Stomach smooth muscle (tissue), 2 donors: ENCODE data around the gene PHF13.

Experiments
- H3K27ac ChIP-seq: one replicate; pipeline ENCODE4 v1.7.0; 2013; ENCODE audit warnings: mild to moderate bottlenecking, low read length, inconsistent platforms
- H3K27me3 ChIP-seq, 2 donors: one replicate each; pipeline ENCODE4 v1.7.0; 2013; ENCODE audit warnings: low read length in 2 of 2; ENCODE audit not compliant: insufficient read depth in 2 of 2, control insufficient read depth in 1 of 2
- H3K36me3 ChIP-seq, 2 donors: one replicate each; pipeline ENCODE4 v1.7.0; 2013; ENCODE audit warnings: low read length in 2 of 2; ENCODE audit not compliant: control insufficient read depth in 2 of 2, insufficient read depth in 2 of 2
- H3K4me1 ChIP-seq: one replicate; pipeline ENCODE4 v1.7.0; 2013; ENCODE audit warnings: low read length; ENCODE audit not compliant: control insufficient read depth, insufficient read depth
- H3K4me3 ChIP-seq, 2 donors: one replicate each; pipeline ENCODE4 v1.7.0; 2013; ENCODE audit warnings: low read length in 2 of 2
- H3K9ac ChIP-seq, 2 donors: one replicate each; pipeline ENCODE4 v1.7.0; 2013; ENCODE audit warnings: low read length in 2 of 2, mild to moderate bottlenecking in 1 of 2
- H3K9me3 ChIP-seq, 2 donors: one replicate each; pipeline ENCODE4 v1.7.0; 2013; ENCODE audit warnings: low read length in 2 of 2; ENCODE audit not compliant: control insufficient read depth in 2 of 2
- donor health status: healthy.
- donor health status: Pancreatic carcinoma.

PHF13 gene

DNA sequence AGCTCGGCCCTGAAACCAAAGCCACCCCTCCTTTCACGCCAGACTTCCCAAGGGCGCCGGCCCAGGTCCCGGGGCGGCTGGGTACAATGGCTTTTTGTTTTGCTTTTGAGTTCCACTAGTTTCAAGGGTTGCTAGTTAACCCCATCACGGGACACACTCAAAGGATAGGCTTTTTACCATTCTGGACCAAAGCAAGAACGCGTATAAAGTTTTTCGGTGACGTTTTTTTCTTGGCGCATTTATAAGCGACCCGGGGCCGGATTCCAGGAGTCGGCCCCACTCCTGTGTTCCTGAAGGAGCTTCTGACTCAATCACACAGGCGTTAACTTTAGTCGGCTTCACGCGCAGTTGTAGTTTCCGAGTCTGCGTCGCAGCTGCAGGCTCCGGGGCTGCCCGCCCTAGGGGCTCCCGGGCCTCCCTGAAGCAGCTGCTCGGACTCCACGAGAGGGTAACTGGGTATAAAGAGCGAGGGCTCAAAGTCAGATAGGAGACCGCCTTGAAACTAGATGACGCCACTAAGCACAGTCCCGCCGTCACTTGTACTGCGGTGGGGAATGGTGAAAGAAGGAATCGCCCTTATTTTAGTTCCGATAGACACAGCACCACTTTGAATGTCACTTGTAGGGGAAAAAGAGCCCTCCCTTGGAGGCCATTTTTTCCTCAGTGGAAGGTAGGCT lies 10.2 kb upstream of the PHF13 start:
- Histone ChIP-seq H3K36me3 (peaks cover 4 to 5% of the 10 kb centered on the region in 2 donors), H3K4me1 (peaks cover 52% of the 10 kb centered on the region), H3K27ac (peak overlapping the region; percentile 100), H3K9ac (peak overlapping the region; percentile 90 to 97), H3K9me3 (no peaks in the 10 kb centered on the region), H3K4me3 (peak overlapping the region; percentile 37 to 99), H3K27me3 (no peaks in the 10 kb centered on the region)

GRCh38 chr1:6603915-6604558 lies 9.5 kb upstream of the PHF13 start:
- Histone ChIP-seq H3K9ac (peak overlapping the region; percentile 90 to 97), H3K27me3 (no peaks in the 10 kb centered on the region), H3K27ac (peak overlapping the region; percentile 100), H3K9me3 (no peaks in the 10 kb centered on the region), H3K4me1 (peaks cover 48% of the 10 kb centered on the region), H3K4me3 (peak overlapping the region; percentile 37 to 99), H3K36me3 (peaks cover under 1 to 2% of the 10 kb centered on the region in 2 donors)

GRCh38 chr1:6612641-6613360 lies 730 bp upstream of the PHF13 start:
- H3K4me1 ChIP-seq, result peaks cover 19% of the 10 kb centered on the region
- peak overlapping the region; percentile 94 to 99 for H3K9ac ChIP-seq

DNA sequence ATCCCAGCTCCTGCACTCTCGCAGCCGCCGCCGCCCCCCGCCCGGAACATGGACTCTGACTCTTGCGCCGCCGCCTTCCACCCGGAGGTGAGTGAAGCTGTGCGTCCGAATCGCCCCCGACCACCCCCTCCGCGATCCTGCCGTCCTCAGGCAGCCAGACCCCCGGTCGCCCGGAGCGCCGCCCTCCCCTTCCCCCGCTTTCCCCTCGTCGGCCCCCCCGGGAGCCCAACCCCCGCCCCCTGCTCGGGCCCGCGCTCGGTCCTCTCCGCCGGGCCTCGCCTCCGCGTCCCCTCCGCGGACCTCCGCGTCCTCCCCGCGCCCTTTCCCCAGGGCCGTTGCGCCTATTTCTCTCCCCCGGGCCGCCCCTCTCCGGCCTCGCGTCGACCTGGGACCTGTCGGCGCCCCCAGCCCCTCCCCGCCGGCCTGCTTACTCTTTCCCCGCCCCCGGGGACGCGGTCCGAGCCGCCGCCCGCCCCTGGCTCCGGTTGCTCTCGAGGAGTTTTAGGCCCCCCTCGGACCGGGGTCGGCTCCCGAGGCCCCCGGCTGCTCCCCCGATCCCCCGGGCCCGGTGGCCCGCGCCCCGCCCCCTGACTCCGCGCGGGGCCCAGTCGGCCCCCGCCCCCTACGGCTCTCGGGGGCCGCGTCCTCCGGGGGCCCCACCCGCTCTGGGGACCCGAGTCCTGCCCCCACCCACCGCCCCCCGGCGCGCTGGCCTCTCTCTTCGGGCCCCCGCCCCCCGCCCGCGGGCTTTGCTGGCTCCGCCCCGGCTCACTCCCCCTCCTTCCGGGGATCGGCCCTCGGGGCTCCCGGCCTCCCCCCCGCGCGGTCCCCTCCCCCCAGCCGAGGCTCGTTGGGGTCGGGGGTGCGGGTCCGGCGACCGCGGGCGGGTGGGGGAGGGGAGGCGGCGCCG lies 743 bp downstream of the PHF13 start:
- H3K9ac ChIP-seq, result peak overlapping the region; percentile 36 to 82
- no peaks in the 10 kb centered on the region for H3K27me3 ChIP-seq
- H3K4me3 ChIP-seq, result peak overlapping the region; percentile 63 to 78
- peaks cover 3 to 9% of the 10 kb centered on the region in 2 donors for H3K36me3 ChIP-seq
- peaks cover 19% of the 10 kb centered on the region for H3K4me1 ChIP-seq
- no peaks in the 10 kb centered on the region for H3K9me3 ChIP-seq
- H3K27ac ChIP-seq, result peak overlapping the region; percentile 88

More at GRCh38 chr1:6612641-6613360, 730 bp upstream of the PHF13 start:
- Histone ChIP-seq H3K4me3 (peak overlapping the region; percentile 98), H3K27me3 (no peaks in the 10 kb centered on the region), H3K27ac (peak overlapping the region; percentile 97), H3K9me3 (no peaks in the 10 kb centered on the region), H3K36me3 (peaks cover 1 to 8% of the 10 kb centered on the region in 2 donors)

DNA sequence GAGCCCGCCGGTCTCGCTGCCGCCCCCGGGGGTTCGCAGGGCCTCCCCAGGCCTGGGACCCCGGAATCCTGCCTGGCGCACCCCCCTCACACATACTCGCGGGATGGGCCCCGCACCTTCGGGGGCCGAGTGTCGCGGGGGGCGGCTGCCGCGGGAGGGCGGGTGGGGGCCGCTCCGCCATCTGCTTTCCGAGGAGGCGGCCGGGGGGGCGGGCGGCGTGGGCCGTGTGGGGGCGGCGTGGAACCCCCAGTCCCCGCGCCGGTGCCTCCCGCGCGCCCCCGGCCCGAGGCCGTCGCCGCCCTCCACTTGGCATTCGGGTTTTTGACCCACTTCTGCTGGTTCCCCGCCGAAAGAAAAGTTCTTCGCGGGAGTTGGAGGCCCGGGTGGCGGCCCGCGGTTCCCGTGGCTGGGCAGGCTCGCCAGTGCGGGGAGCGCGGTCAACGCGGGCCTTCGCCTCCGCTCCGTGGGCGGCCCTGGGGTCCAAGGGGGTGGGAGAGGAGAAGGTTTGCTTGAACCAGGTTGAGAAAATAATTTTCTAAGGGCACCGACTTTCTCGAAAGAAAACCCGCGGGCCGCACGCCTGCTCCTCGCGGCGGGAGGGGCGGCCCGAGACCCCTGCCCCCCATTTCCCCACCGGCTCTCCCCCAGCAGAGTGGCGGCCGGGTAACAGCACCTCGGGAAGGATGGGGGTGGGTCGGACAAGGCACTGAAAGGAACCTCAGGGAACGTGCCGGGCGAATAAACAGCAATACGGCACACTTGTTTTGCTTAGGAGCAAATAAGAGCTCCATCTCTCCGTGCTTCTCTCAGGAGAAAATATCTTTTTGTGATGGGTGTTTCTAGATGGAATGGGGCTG lies 1.6 kb downstream of the PHF13 start:
- H3K27ac ChIP-seq, result peak overlapping the region; percentile 64
- H3K36me3 ChIP-seq, result peaks cover 10 to 18% of the 10 kb centered on the region in 2 donors
- H3K4me1 ChIP-seq, result peaks cover 19% of the 10 kb centered on the region
- no peaks in the 10 kb centered on the region for H3K9me3 ChIP-seq
- H3K4me3 ChIP-seq, result peak overlapping the region; percentile 66 to 78
- H3K9ac ChIP-seq, result peak overlapping the region; percentile 55 to 73
- no peaks in the 10 kb centered on the region for H3K27me3 ChIP-seq

DNA sequence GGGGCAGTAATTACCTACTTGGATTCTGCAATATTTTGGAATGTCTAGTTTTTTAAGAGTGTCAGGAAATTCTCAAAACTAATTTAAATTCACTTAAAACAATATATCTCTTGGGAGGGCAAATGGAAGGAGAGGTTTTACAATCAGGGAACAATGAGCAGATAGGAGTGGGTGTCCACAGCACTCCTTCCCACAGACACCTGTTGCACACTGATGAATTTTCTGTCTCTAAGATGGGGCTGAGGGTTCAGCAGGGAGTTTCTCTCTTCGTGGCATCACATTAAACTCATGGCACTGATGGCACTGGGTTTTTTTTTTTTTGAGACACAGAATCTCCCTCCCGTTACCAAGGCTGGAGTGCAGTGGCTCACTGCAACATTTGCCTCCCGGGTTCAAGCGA lies 5.5 kb downstream of the PHF13 start:
- peaks cover 30 to 32% of the 10 kb centered on the region in 2 donors for H3K36me3 ChIP-seq
- H3K4me3 ChIP-seq, result no peak overlapping the region
- no peak overlapping the region for H3K27ac ChIP-seq
- no peaks in the 10 kb centered on the region for H3K27me3 ChIP-seq
- no peak overlapping the region for H3K9ac ChIP-seq
- H3K4me1 ChIP-seq, result peaks cover 6% of the 10 kb centered on the region
- no peaks in the 10 kb centered on the region for H3K9me3 ChIP-seq

DNA sequence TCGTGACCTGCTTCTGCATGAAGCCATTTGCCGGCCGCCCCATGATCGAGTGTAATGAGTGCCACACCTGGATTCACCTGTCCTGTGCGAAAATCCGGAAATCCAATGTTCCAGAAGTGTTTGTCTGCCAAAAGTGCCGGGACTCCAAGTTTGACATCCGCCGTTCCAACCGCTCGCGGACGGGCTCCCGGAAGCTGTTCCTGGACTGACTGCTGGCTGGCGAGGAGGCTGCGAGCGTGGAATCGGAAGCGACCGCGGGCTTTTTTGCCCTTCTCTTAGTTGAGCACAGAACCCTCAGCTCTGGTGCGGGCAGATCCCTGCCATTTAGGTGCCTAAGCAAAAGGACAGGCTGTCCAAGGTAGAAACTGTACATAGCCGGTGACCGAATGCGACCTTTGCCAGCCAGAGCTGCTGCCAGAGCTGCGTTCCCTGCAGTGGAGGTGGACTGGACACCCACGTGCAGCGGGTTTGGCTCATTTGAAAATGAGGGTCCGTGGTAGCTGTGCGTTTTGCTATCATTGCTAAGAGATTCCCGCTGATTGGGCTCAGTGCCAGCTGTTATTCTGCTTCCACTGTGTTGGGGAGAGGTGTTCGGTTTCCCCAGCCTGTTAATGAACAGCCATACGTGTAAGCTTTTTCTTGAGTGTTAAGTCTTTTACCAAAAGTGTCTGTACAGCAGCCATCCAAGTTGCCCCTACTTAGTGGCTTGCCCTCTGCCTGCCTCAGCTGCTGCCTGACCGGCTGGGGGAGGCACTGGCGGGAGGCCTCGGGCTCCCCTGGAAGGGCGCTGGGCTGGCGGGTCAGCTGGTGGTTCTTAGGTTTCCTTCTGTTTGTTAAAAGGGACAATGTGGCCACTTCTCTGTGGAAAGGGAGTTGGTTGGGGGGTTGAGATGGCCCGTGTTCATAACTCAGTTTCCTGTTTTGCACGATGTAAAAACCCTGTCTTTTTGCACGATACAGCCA lies 8.2 kb downstream of the PHF13 start:
- no peak overlapping the region for H3K4me3 ChIP-seq
- no peaks in the 10 kb centered on the region for H3K9me3 ChIP-seq
- peak overlapping the region; percentile 6 for H3K27ac ChIP-seq
- H3K36me3 ChIP-seq, result peaks cover 28 to 32% of the 10 kb centered on the region in 2 donors
- H3K9ac ChIP-seq, result no peak overlapping the region
- no peaks in the 10 kb centered on the region for H3K27me3 ChIP-seq
- H3K4me1 ChIP-seq, result peaks cover 12% of the 10 kb centered on the region

DNA sequence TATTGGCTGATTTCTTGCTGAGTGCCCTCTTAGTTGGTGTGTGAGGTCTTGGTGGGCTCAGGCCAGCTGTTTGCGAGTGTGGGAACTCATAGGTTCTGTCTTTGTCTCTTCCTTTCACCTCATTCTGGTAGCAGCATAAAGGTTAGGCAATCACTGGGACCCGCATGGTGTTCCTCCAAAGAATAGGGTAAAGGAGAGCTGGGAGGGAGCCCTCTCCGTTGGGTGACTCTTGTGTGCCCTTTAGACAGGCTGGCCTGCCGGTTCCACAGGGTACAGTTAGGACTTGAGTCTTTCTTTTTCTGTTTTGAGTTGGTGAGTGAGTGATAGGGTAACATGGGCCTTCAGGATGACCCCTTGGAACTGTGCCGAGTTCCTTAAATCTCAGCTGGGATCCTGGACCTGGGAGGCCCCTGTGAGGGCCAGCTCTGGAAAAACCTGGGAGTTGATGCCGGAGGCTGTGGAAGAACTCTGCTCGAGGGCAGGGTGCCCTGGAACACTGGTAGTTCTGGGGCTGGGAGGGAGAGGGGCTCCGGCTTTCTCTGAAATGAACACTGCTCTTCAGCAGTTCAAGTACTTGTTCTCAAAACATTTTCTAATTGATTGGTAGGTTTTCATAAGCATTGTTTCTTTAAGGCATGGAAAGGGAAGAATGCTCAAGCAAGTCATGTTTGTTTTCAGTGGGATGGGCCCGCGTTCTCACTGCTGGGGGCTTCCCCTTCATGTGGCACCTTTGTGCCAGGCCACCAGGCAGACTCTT lies 9.0 kb downstream of the PHF13 start:
- H3K9ac ChIP-seq, result no peak overlapping the region
- H3K4me1 ChIP-seq, result peaks cover 19% of the 10 kb centered on the region
- H3K27me3 ChIP-seq, result no peaks in the 10 kb centered on the region
- H3K36me3 ChIP-seq, result peaks cover 25 to 35% of the 10 kb centered on the region in 2 donors
- H3K4me3 ChIP-seq, result no peak overlapping the region
- peak overlapping the region; percentile 6 for H3K27ac ChIP-seq
- H3K9me3 ChIP-seq, result no peaks in the 10 kb centered on the region
